Stimulated activated naive B cell treated with anti-CD40 and anti-IgM and Interleukin-4, amounts not matched to agents 10 μg/mL and 1 μg/mL and 100 μg/mL, for 72 hours (primary cell): ENCODE measurements around the gene TBC1D17.
"Not testable (repeated sequence)": the region's sequence is repeated elsewhere in the genome, so short reads cannot be mapped to it uniquely, and the experiment has no call there.

Experiments used
- ATAC-seq, 2 donors: fragments of 150-1000 bp; cut with Tn5 transposase; replicated peaks; 2 replicates each; pipeline ENCODE4 v1.10.0; 2021; ENCODE audit warnings: moderate library complexity in 1 of 2
- DNase-seq: peaks from one replicate; pipeline ENCODE4 v3.0.0; 2021
- H3K27ac Mint-ChIP-seq: one replicate; pipeline ENCODE4 v1.8.0; 2022; ENCODE audit warnings: mild to moderate bottlenecking, mixed read lengths
- H3K27me3 Mint-ChIP-seq, 2 donors: one replicate each; pipeline ENCODE4 v1.8.0; 2022; ENCODE audit warnings: mixed read lengths in 2 of 2
- H3K36me3 Mint-ChIP-seq, 2 donors: one replicate each; pipeline ENCODE4 v1.8.0; 2022; ENCODE audit warnings: mixed read lengths in 2 of 2, mild to moderate bottlenecking in 1 of 2
- H3K4me1 Mint-ChIP-seq, 2 donors: one replicate each; pipeline ENCODE4 v1.8.0; 2022; ENCODE audit warnings: mixed read lengths in 2 of 2, mild to moderate bottlenecking in 1 of 2
- H3K4me3 Mint-ChIP-seq, 2 donors: one replicate each; pipeline ENCODE4 v1.8.0; 2022; ENCODE audit warnings: mild to moderate bottlenecking in 2 of 2, mixed read lengths in 2 of 2, moderate library complexity in 1 of 2
- H3K9me3 Mint-ChIP-seq, 2 donors: one replicate each; pipeline ENCODE4 v1.8.0; 2022; ENCODE audit warnings: mixed read lengths in 2 of 2, mild to moderate bottlenecking in 1 of 2

The TBC1D17 gene

DNA sequence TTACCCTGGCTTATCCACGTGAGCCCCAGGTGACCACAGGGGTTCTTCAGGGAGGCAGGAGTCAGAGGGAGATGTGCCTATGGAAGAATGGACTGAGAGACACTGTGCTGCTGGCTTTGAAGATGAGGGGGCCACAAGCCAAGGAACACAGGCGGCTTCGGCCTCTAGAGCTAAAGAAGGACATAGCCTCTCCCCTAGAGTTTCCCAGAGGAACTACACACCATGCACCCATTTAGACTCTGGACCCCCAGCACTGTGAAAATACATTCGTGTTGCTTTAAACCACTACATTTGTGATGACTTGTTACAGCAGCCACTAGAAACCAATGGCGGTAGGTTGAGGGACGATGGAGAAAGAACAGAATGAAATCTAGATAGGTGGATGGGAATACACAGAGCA is 37.8 kb downstream of the TBC1D17 start:
- DNase-seq (no peak), ATAC-seq (no peak)
- Mint-ChIP-seq H3K4me1 (peaks cover 68 to 94% of the 10 kb centered on the region in 2 donors), H3K36me3 (peaks cover 68 to 78% of the 10 kb centered on the region in 2 donors), H3K27me3 (no peaks in the 10 kb centered on the region), H3K9me3 (peaks cover 4 to 7% of the 10 kb centered on the region in 2 donors), H3K27ac (peak overlapping the region; percentile 84), H3K4me3 (peak overlapping the region; percentile 25 to 67)

DNA sequence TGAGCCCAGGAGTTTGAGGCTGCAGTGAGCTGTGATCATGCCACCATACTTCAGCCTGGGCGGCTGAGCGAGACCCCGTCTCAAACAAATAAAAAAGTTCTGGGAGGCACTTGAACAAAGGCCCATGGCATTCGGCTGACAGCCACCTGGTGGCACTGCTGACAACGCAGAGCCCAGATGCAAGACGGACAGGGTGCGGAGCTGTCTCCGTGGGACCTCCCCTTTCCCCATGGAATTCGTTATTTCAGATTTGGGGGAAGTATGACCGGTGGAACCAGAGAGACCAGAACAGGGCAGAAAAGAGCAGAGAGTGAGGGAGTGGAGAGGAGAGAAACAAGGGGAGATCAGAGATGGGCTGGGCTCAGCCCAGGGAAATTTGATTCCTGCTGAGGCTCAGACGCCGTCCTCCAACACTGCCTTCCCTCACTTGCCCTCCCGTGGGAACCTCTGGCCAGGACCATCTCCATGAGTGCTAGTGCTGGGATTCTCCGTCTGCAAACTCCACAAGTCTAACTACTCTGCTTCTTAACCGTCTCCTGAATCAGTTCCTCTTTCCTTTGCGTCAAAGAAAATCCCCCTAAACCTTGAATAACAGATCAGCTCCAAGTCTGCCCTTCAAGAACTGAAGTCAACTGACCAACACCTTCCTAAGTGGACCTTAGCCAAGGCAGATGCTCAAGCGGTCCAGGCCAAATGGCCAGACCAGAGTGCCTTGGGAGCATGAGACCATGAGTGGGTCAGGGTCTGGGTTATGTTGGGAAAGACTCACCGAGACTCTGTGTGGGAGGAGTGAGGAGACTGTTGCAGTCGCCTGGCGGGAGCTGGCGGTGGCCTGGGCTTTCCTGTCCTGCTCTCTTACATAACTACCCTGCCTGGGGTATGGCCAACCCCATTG is 39.6 kb downstream of the TBC1D17 start:
- Mint-ChIP-seq H3K4me3 (peak overlapping the region; percentile 45 to 69), H3K9me3 (peaks cover 4 to 7% of the 10 kb centered on the region in 2 donors), H3K27ac (peak overlapping the region; percentile 88), H3K27me3 (no peaks in the 10 kb centered on the region), H3K4me1 (peaks cover 72 to 94% of the 10 kb centered on the region in 2 donors), H3K36me3 (peaks cover 76 to 83% of the 10 kb centered on the region in 2 donors)
- DNase-seq (no peak), ATAC-seq (peak; percentile 55 to 74)

DNA sequence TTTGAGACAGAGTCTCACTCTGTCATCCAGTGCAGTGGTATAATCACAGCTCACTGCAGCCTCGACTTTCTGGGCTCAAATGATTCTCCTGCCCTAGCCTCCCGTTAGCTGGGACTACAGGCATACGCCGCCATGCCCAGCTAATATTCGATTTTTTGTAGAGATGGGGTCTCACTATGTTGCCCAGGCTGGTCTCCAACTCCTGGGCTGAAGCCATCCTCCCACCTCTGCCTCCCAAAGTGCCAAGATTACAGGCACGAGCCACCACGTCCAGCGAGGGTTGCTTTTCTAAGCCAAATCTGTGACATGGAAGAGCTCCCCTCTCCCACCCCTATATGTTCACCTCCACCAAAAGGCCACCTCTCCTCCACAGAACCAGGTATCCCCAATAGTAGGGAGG is 40.6 kb downstream of the TBC1D17 start:
- Mint-ChIP-seq H3K36me3 (peaks cover 71 to 84% of the 10 kb centered on the region in 2 donors), H3K4me3 (peak overlapping the region; percentile 3 to 26), H3K27me3 (no peaks in the 10 kb centered on the region), H3K27ac (peak overlapping the region; percentile 88), H3K9me3 (peaks cover 3 to 4% of the 10 kb centered on the region in 2 donors), H3K4me1 (peaks cover 68 to 94% of the 10 kb centered on the region in 2 donors)
- ATAC-seq (no peak), DNase-seq (no peak)

DNA sequence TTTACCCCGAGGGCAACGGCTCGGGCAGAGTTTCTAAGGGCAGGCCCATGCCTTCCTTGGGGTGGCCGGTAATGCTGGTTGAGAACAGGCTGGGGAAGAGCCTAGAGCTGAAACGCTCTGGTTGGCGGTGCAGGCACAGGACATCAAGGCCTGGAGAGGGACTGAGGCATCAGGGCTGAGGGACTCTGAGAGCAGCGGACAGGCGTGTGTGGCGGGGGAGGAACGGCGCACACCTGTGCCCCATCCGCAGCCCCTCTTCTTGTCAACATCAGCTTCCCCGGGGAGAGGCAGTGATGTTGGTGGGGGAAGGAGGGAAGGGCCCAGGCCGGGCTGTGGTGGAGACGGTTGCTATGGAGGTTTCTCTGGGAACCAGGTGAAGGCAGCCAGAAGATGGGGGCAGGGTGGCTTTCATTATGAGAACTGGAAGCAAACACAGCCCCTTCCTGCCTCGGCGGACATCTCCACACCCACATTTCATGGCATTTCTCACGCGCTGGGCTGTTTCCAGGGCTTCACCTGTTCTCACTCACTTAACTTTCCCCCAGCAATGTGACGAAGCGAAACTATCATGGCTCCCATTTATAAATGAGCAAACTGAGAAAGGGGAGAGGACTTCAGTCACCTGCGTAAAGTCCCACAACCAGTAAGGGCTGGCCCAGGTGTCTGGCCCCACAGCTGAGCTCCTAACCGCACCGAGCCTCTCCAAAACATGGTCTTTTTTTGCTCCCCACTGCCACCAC is 43.3 kb downstream of the TBC1D17 start:
- Mint-ChIP-seq H3K36me3 (peaks cover 69 to 81% of the 10 kb centered on the region in 2 donors), H3K27me3 (no peaks in the 10 kb centered on the region), H3K4me3 (peak overlapping the region in 1 of 2 donors; percentile 21), H3K9me3 (no peaks in the 10 kb centered on the region), H3K4me1 (peaks cover 63 to 93% of the 10 kb centered on the region in 2 donors), H3K27ac (peak overlapping the region; percentile 90)
- DNase-seq (no peak), ATAC-seq (no peak)

DNA sequence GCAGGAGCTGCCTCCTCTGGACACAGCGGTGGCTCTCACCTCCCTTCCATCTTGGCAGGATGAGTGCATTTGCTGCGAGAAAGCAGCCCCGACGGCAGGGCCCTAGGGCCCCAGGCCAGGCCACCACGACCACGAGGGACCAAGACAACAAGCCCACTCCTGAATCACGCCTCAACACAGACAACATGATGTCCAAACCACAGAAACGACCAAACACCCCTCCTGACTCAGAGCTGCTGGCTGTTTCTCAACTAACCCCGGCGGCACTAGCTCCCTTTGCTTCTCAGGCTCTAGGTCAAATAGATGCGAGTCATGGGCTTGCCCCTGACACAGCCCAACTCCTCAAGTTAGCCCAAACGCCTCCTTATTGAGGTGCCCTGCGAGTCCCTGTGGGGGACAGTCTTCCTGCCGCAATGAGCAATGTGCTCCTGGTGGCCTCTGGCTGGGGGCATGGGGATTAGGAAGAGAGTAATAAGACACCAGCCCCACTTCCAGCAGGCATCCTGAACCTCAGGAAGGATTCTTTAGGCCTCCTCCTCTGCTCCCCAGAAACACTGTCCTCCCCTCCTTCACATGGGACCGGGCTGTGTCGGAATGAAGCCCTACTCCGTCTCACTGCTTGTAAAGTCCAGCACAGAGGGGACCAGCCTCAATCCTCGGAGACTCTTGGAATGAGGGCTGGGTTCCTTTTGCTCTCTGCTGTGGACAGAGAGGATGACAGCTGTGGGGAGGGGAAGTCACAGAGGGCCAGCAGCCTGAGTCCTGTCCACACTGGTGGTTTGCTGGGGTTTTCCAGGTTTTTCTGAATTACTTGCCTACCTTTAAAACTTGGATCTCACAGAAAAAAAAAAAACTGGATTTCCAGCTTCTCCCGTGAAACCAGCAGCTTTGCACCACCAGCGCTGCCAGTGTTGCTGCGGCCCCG is 44.6 kb downstream of the TBC1D17 start:
- peaks cover 61 to 78% of the 10 kb centered on the region in 2 donors for H3K36me3 Mint-ChIP-seq
- H3K4me3 Mint-ChIP-seq, result peak overlapping the region; percentile 56 to 73
- H3K27ac Mint-ChIP-seq, result peak overlapping the region; percentile 90
- no peaks in the 10 kb centered on the region for H3K9me3 Mint-ChIP-seq
- ATAC-seq (peak in 1 of 2 donors; percentile 25), DNase-seq (no peak)
- peaks cover 60 to 92% of the 10 kb centered on the region in 2 donors for H3K4me1 Mint-ChIP-seq
- no peaks in the 10 kb centered on the region for H3K27me3 Mint-ChIP-seq

DNA sequence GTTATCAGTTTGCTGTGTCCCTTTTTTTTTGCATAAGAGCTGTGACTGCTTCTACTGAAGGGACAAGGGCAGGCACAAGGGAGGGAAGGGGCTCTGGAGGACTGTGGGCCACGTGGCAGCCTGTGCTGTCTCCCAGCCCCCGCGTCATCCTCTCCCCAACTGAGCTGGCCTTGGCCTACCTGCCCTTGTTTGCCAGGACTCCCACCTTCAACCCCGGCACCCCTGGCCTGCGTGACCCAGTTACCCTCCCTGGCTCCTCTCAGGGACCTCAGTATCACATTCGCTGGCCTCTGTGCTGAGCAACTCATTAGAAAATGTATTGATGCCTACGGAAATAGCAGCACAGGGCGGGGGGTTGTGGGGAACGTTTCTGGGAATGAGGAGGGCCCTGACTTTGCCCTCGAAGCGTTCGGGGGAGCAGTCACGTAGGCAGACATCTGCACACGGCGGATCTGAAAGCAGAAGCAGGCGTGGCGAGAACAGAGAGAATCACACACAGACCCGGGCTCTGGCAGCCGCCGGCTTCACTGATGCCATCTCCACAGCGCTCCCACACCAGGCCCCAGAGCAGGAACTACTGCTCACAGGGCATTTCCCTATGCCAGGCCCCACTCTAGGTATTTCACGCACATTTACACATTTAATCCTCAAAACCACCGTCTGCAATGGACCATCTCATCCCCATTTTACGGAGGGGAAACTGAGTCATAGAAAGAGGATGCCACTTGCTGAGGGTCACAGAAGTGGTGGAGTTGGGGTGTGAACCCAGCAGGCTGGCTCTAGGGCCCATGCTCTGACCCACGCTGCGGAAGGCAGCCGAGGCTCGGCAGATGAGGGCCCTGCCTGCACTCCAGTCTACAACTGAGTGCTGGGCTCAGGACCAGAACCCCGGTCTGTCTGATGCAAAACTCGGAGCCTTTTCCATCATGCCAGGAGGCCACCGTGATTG is 45.8 kb downstream of the TBC1D17 start:
- H3K4me3 Mint-ChIP-seq, result peak overlapping the region; percentile 50 to 55
- DNase-seq (no peak), ATAC-seq (no peak)
- H3K36me3 Mint-ChIP-seq, result peaks cover 63 to 76% of the 10 kb centered on the region in 2 donors
- H3K27me3 Mint-ChIP-seq, result no peaks in the 10 kb centered on the region
- H3K27ac Mint-ChIP-seq, result peak overlapping the region; percentile 82
- peaks cover 58 to 88% of the 10 kb centered on the region in 2 donors for H3K4me1 Mint-ChIP-seq
- H3K9me3 Mint-ChIP-seq, result no peaks in the 10 kb centered on the region

DNA sequence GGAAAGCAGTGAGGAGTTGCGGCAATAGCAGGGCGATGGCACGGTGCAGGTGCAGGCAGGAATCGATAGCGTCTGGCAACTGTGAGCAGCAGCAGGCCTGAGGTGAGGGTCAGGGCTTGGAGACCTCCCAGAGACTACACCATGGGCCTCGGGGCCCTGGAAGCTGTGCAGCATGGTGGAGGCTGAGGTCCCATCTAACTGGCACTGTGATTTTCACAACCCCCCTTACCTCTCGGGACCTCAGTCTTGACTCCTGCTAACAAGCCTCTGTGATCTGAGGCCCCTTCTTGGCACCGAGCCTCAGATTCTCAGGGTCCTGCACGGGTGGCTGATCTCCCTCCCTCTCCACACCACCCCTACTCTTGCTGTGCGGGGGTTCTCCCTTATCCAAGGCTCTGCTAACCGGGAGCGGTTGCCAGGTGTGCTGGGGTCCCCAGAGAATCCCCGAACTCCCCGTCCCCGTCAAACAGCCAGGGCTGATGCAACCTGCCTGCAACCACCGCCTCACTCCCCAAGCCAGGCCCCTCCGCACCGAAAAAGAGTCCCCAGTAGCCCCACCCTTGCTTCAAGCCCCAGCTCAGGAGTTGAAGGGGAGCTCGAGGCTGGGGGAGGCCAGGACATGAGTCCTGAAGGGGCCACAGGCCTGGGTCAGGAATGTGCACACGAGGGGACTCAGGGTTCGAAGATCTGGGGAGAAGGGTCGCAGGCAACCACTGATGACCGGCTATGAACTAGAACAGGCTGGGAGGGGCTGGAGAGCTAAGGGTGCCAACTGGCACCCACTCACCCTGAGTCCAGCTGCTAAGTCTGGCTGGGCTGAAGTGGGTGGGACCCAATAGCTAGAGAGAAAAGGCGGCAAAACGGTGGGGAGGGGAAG is 46.7 kb downstream of the TBC1D17 start:
- H3K27me3 Mint-ChIP-seq, result no peaks in the 10 kb centered on the region
- ATAC-seq (peak in 1 of 2 donors; percentile 18), DNase-seq (no peak)
- H3K4me1 Mint-ChIP-seq, result peaks cover 54 to 84% of the 10 kb centered on the region in 2 donors
- peaks cover 67 to 82% of the 10 kb centered on the region in 2 donors for H3K36me3 Mint-ChIP-seq
- peak overlapping the region; percentile 90 for H3K27ac Mint-ChIP-seq
- H3K9me3 Mint-ChIP-seq, result no peaks in the 10 kb centered on the region
- H3K4me3 Mint-ChIP-seq, result peak overlapping the region; percentile 75 to 76

DNA sequence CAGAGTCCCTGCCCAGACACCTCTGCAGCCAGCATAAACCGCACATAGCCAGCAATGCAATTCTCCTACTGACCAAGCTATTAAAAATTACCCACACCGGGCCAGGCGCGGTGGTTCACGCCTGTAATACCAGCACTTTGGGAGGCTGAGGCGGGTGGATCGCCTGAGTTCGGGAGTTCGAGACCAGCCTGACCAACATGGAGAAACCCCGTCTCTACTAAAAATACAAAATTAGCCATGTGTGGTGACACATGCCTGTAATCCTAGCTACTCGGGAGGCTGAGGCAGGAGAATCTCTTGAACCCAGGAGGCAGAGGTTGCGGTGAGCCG is 47.3 kb downstream of the TBC1D17 start:
- not testable (repeated sequence) for ATAC-seq, DNase-seq, H3K27me3 Mint-ChIP-seq, H3K9me3 Mint-ChIP-seq
- H3K4me3 Mint-ChIP-seq, result peak overlapping the region; percentile 75 to 76
- H3K4me1 Mint-ChIP-seq, result peaks cover 54 to 84% of the 10 kb centered on the region in 2 donors
- peak overlapping the region; percentile 59 for H3K27ac Mint-ChIP-seq
- peaks cover 69 to 82% of the 10 kb centered on the region in 2 donors for H3K36me3 Mint-ChIP-seq

DNA sequence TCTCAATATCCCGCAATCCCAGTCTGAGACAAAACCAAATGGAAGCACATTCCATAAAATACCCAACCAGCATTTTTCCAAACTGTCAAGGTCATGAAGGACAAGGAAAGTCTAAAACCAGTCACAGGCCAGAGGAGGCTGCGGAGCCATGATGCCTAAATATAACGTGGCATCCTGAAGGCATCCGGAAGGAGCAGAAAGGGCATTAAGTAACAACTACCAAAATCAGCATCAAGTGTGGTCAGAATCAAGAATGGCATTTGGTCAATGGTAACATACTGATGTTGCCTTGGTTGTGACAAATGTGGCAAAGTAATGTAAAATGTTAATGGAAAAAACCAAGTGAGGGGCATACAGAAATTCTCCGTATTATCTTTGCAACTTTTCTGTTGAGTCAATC is 48.0 kb downstream of the TBC1D17 start:
- peaks cover 70 to 83% of the 10 kb centered on the region in 2 donors for H3K36me3 Mint-ChIP-seq
- no peak for ATAC-seq
- no peaks in the 10 kb centered on the region for H3K27me3 Mint-ChIP-seq
- H3K9me3 Mint-ChIP-seq, result peaks cover 3 to 5% of the 10 kb centered on the region in 2 donors
- H3K4me1 Mint-ChIP-seq, result peaks cover 57 to 84% of the 10 kb centered on the region in 2 donors
- no peak for DNase-seq
- H3K4me3 Mint-ChIP-seq, result peak overlapping the region; percentile 73 to 76
- peak overlapping the region; percentile 59 for H3K27ac Mint-ChIP-seq

DNA sequence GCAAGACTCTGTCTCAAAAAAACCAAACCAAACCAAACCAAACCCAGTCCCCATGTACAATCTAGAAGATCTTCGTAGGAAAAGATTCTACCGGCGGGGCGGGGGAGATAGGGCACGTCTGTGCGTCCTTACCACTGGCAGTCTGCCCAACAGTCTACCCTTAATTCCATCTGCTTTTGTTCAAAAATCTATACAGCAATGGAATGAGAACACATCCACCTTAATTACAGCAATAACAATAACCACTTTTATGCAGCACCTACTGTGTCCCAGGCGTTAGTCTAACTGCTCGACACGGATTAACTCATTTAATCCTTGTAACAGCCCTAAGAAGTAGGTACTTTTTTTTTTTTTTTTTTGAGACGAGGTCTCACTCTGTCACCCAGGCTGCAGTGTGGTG is 49.0 kb downstream of the TBC1D17 start:
- Mint-ChIP-seq H3K9me3 (peaks cover 4 to 7% of the 10 kb centered on the region in 2 donors), H3K4me3 (peak overlapping the region; percentile 67 to 95), H3K27ac (peak overlapping the region; percentile 25), H3K27me3 (no peaks in the 10 kb centered on the region), H3K4me1 (peaks cover 56 to 84% of the 10 kb centered on the region in 2 donors), H3K36me3 (peaks cover 72 to 83% of the 10 kb centered on the region in 2 donors)
- DNase-seq (no peak), ATAC-seq (no peak)

DNA sequence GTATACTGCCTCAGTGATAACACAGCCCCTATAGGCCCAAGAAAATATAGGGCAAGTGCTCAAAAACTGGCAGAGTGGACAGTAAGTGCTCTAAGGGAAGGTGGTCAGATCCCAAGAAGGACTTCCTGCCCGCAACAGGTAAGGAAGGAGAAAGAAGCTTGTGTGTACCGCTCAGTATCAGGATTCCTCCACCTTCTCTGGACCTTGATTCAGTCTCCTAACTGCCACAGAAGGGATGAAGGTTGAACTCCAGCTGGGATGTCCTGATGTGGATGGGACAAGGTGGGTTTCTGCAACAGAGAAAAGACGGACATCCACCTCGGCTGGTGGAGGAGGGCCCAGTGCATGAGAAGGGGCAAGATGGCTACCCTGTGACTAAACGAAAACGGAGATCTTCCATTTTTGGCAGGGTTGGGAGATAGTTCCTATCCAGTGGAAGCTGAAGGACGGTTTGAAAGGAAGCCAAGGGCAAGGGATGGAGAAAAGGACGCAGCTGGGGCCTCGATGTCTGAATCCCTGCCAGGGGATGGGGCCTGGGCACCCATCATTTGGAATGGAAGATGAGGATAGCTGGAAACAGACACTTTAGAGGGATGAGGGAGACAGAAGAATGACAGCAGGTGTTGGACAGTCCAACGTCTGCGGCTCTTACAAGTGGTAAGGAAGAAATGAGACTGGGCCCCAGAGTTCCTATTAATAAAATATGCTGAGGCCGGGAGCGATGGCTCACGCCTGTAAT is 50.2 kb downstream of the TBC1D17 start:
- peaks cover 8 to 12% of the 10 kb centered on the region in 2 donors for H3K9me3 Mint-ChIP-seq
- H3K27ac Mint-ChIP-seq, result peak overlapping the region; percentile 96
- ATAC-seq, result no peak
- H3K36me3 Mint-ChIP-seq, result peaks cover 73 to 83% of the 10 kb centered on the region in 2 donors
- H3K4me1 Mint-ChIP-seq, result peaks cover 53 to 83% of the 10 kb centered on the region in 2 donors
- H3K4me3 Mint-ChIP-seq, result peak overlapping the region; percentile 95
- no peaks in the 10 kb centered on the region for H3K27me3 Mint-ChIP-seq
- no peak for DNase-seq
